HCT116 (cell line): ENCODE data around the gene TADA3.

ENCODE experiments used
- ATF3 ChIP-seq: IDR thresholded peaks from 2 replicates; pipeline ENCODE4 v1.6.1; 2012
- CTCF ChIP-seq, 3 experiments: fragments of 200-600 bp in 1 of 3; sonication (generic) in 1 of 3; IDR thresholded peaks in 2 of 3; conservative IDR thresholded peaks in 1 of 3; 2 replicates each; pipeline ENCODE4 v1.5.1; 2012 to 2017; ENCODE audit warnings: low read depth in 2 of 3, low read length in 2 of 3, antibody characterized with exemption in 1 of 3, borderline replicate concordance in 1 of 3, control low read depth in 1 of 3, mild to moderate bottlenecking in 1 of 3, mixed read lengths in 1 of 3, mixed run types in 1 of 3, moderate library complexity in 1 of 3; ENCODE audit not compliant: insufficient read depth in 1 of 3
- EZH2phosphoT487 ChIP-seq: fragments of 200-600 bp; IDR thresholded peaks from 2 replicates; pipeline ENCODE4 v1.6.1; 2018; ENCODE audit warnings: antibody characterized with exemption, borderline replicate concordance
- JUND ChIP-seq: IDR thresholded peaks from 2 replicates; pipeline ENCODE4 v1.6.1; 2012
- MAX ChIP-seq: IDR thresholded peaks from 2 replicates; pipeline ENCODE4 v1.6.1; 2012
- POLR2A ChIP-seq: IDR thresholded peaks from 2 replicates; pipeline ENCODE4 v1.7.0; 2011; ENCODE audit warnings: borderline replicate concordance; ENCODE audit not compliant: insufficient read depth, insufficient read length; ENCODE audit errors: extremely low read depth
- POLR2AphosphoS5 ChIP-seq: IDR thresholded peaks from 2 replicates; pipeline ENCODE4 v1.6.1; 2011; ENCODE audit warnings: mild to moderate bottlenecking, low read depth, low read length, moderate library complexity
- RAD21 ChIP-seq: IDR thresholded peaks from 2 replicates; pipeline ENCODE4 v1.6.1; 2012; ENCODE audit warnings: low read depth, mild to moderate bottlenecking
- REST ChIP-seq: IDR thresholded peaks from 2 replicates; pipeline ENCODE4 v1.6.1; 2012; ENCODE audit warnings: low read depth
- SIN3A ChIP-seq: IDR thresholded peaks from 2 replicates; pipeline ENCODE4 v1.6.1; 2012; ENCODE audit warnings: low read depth
- SP1 ChIP-seq: IDR thresholded peaks from 2 replicates; pipeline ENCODE4 v1.6.1; 2012; ENCODE audit warnings: low read depth
- ZNF274 ChIP-seq: fragments of 200-500 bp; sonication (Bioruptor generic); IDR thresholded peaks from 2 replicates; pipeline ENCODE4 v1.6.1; 2014; ENCODE audit warnings: mild to moderate bottlenecking, low read depth, low read length, inconsistent platforms

GRCh38 chr3:9806688-9807589, 14.7 kb upstream of the TADA3 start:
- no peak for TF ChIP-seq ZNF274
- no peak for TF ChIP-seq CTCF (IDR thresholded peaks at IDR 0.05 in 2 of 3, conservative IDR thresholded peaks at IDR 0.05 in 1 of 3; ENCODE audit: borderline replicate concordance in 1 of 3, insufficient read depth in 1 of 3, low read depth in 2 of 3, low read length in 2 of 3)
- TF ChIP-seq SP1: no peak
- TF ChIP-seq POLR2AphosphoS5: no peak
- no peak for TF ChIP-seq ATF3
- no peak for TF ChIP-seq POLR2A
- TF ChIP-seq JUND: no peak
- no peak for TF ChIP-seq SIN3A
- no peak for TF ChIP-seq REST
- no peak for TF ChIP-seq EZH2phosphoT487
- TF ChIP-seq RAD21: no peak
- no peak for TF ChIP-seq MAX
